Esophagus squamous epithelium (tissue), 5 donors: Measurements from ENCODE around the gene ABCB11. TPM values are rescaled to one million over a fixed set of nuclear protein-coding genes. Genes with fewer than 3 reads are reported as not detected.

Source experiments
- DNase-seq: peaks from one replicate; lab custom pipeline; 2025; lab: John Stamatoyannopoulos, UW
- H3K27ac ChIP-seq, 4 donors: fragments of 200-600 bp; sonication (generic); one replicate each; pipeline ENCODE4 v1.5.1; 2016 to 2019; ENCODE audit warnings: mild to moderate bottlenecking in 1 of 4
- H3K27me3 ChIP-seq, 4 donors: fragments of 200-600 bp; sonication (generic); 1 replicate in 3 of 4; 2 replicates in 1 of 4; pipeline versions ENCODE4 v1.5.1 to v1.6.0; 2017 to 2021; ENCODE audit warnings: antibody characterized with exemption in 1 of 4
- H3K36me3 ChIP-seq, 3 donors: fragments of 200-600 bp; sonication (generic); one replicate each; pipeline ENCODE4 v1.5.1; 2016 to 2019
- H3K4me1 ChIP-seq, 3 donors: fragments of 200-600 bp; sonication (generic); one replicate each; pipeline ENCODE4 v1.5.1; 2017 to 2019
- H3K4me3 ChIP-seq, 4 donors: fragments of 200-600 bp; sonication (generic); 1 replicate in 3 of 4; 2 replicates in 1 of 4; pipeline ENCODE4 v1.5.1; 2016 to 2019; ENCODE audit warnings: mild to moderate bottlenecking in 2 of 4, moderate library complexity in 1 of 4
- H3K9me3 ChIP-seq, 3 donors: fragments of 200-600 bp; sonication (generic); one replicate each; pipeline ENCODE4 v1.5.1; 2016 to 2019
- POLR2A ChIP-seq, 4 donors: fragments of 450-650 bp; IDR thresholded peaks; one replicate each; pipeline ENCODE4 v1.6.1; 2017; ENCODE audit warnings: antibody characterized with exemption in 4 of 4, mild to moderate bottlenecking in 4 of 4, moderate library complexity in 3 of 4
- WGBS, 2 donors: methylation state at CpG; one replicate each; pipeline ENCODE4 v1.1.5; 2018; 5-methylcytosine and 5-hydroxymethylcytosine counted together
- intact Hi-C: fragments of 100-400 bp; cut with DNase I; formaldehyde crosslinking; loops from one replicate; pipeline ENCODE4 v1.15.0; 2022
- total RNA-seq, 4 donors: library from RNA; depleted of rRNA; stranded (reverse); fragments of >200 nt; gene quantifications; one replicate each; pipeline ENCODE4 v1.1.0, GENCODE V29; 2016
- TF ChIP-seq, protein P1 (sequence below), 6 experiments: fragments of 450-650 bp in 4 of 6; fragments of 200-600 bp in 2 of 6; sonication (generic) in 2 of 6; IDR thresholded peaks; one replicate each; pipeline ENCODE4 v1.5.1; 2016 to 2019; ENCODE audit warnings: antibody characterized with exemption in 6 of 6, mild to moderate bottlenecking in 4 of 6, moderate library complexity in 4 of 6
- donor health status: DM: yes; HTN: yes; CAD: no.

The ABCB11 gene
- total RNA-seq, 4 donors from 2014 or later: 0.18 to 0.68 TPM; not detected in 2

DNA sequence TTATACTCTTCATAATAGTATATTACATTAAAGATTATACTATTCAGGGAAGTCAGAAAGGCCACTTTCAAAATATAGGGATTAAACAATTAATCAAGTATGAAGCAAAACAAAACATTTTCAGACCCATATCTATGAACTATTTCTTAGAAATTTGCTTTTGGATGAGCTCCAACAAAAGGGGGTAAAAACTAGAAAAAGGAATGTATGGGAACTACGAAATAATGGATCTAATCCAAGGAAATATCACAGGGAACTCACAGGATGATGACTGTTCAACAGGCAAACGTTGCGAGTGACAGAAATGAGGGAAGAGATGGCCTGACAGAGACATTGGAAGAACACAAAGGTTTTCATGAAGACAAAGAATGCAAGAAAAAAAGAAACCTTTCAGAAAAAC, 102.1 kb downstream of the ABCB11 start:
- TF ChIP-seq POLR2A (IDR thresholded peaks at IDR 0.05): no peak
- TF ChIP-seq, protein P1, sequence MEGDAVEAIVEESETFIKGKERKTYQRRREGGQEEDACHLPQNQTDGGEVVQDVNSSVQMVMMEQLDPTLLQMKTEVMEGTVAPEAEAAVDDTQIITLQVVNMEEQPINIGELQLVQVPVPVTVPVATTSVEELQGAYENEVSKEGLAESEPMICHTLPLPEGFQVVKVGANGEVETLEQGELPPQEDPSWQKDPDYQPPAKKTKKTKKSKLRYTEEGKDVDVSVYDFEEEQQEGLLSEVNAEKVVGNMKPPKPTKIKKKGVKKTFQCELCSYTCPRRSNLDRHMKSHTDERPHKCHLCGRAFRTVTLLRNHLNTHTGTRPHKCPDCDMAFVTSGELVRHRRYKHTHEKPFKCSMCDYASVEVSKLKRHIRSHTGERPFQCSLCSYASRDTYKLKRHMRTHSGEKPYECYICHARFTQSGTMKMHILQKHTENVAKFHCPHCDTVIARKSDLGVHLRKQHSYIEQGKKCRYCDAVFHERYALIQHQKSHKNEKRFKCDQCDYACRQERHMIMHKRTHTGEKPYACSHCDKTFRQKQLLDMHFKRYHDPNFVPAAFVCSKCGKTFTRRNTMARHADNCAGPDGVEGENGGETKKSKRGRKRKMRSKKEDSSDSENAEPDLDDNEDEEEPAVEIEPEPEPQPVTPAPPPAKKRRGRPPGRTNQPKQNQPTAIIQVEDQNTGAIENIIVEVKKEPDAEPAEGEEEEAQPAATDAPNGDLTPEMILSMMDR (IDR thresholded peaks at IDR 0.05): no peak
- Histone ChIP-seq H3K36me3 (no peaks in the 10 kb centered on the region), H3K9me3 (no peaks in the 10 kb centered on the region), H3K4me3 (no peak overlapping the region), H3K27ac (no peak overlapping the region), H3K4me1 (no peaks in the 10 kb centered on the region), H3K27me3 (peaks cover 0 to 4% (median 0%) of the 10 kb centered on the region in 4 donors)
- WGBS, 2 donors: 58 to 63% methylated on average over 3 of the region's 3 CpGs
- no peak for DNase-seq
- intact Hi-C loops: loop anchor here (10.0 kb wide), 1 partner anchor 154 kb away; no protein-coding TSS in a partner anchor

DNA sequence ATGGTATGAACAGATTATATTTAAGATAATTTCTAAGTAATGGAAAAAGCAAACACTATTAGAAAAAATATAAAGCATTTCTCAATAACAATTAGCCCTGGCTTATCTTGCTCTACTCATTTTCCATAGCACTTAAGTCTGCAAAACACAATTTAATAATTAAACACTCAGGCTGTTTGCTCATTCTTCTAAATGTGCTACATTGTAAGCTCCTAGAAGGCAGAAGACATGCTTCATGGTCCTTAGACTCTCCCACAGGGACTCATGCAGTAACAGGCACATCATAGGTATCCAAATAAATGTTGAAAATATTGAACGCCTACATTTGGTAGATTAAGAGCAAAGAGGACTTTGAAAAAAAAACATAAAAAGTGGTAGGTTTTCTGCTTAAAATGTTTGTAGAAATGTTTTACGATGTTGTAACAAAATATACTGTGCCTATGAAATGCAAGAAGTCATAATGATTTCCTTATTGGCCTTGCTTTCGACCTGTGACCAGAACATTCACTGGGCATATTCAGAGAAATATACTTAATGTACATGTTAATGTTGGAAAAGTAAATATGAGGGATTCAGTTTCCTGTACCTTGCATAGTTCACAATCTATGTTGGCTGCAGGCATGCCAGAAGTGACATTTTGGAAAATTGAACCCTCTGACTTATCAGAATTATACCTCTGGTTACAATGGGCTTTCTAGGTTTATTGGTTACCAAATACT, 102.9 kb downstream of the ABCB11 start:
- WGBS, 2 donors: 84 to 95% methylated on average over 3 of the region's 3 CpGs
- intact Hi-C loops: loop anchor here (10.0 kb wide), 1 partner anchor 153 kb away; no protein-coding TSS in a partner anchor
- Histone ChIP-seq H3K27me3 (peaks cover 0 to 4% (median 0%) of the 10 kb centered on the region in 4 donors), H3K4me1 (no peaks in the 10 kb centered on the region), H3K36me3 (no peaks in the 10 kb centered on the region), H3K27ac (no peak overlapping the region), H3K9me3 (no peaks in the 10 kb centered on the region), H3K4me3 (no peak overlapping the region)
- no peak for TF ChIP-seq POLR2A (IDR thresholded peaks at IDR 0.05)
- TF ChIP-seq, protein P1 (IDR thresholded peaks at IDR 0.05): no peak
- no peak for DNase-seq

DNA sequence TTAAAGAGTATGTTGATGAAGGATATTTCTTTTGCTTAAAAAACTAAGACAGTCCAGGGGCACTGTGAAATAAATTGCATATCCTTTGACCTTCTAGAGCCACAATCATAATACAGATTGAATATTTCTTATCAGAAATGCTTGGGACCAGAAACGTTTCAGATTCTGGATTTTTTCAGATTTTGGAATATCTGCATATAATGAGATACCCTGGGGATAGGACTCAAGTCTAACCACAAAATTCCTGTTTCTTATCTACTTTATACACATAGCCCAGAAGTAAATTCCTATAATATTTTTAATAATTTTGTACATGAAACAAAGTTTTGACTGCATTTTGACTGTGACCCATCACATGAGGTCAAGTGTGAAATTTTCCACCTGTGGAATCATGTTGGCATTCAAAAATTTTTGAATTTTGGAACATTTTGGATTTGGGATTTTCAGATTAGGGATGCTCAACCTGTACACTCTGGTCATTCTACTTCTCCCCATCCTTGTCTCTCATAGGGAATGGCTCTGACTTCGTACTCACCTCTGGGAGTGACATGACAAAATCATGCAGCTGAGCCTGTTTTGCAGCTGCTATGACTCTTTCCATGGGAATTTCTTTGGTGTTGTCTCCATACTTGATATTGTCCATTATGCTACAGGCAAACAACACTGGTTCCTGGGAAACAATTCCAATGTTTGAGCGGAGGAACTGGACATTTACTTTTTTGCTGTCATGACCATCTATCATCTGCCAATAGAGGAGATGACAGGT, 104.3 kb downstream of the ABCB11 start:
- H3K4me1 ChIP-seq: no peaks in the 10 kb centered on the region
- no peak for DNase-seq
- H3K4me3 ChIP-seq: no peak overlapping the region
- intact Hi-C loops: loop anchor here (10.0 kb wide), 1 partner anchor 152 kb away; no protein-coding TSS in a partner anchor
- H3K27me3 ChIP-seq: peaks cover 0 to 9% (median 0%) of the 10 kb centered on the region in 4 donors
- WGBS, 2 donors: 51 to 87% methylated on average over 3 of the region's 3 CpGs
- TF ChIP-seq, protein P1 (IDR thresholded peaks at IDR 0.05): no peak
- TF ChIP-seq POLR2A (IDR thresholded peaks at IDR 0.05): no peak
- no peaks in the 10 kb centered on the region for H3K9me3 ChIP-seq
- no peaks in the 10 kb centered on the region for H3K36me3 ChIP-seq
- H3K27ac ChIP-seq: no peak overlapping the region

DNA sequence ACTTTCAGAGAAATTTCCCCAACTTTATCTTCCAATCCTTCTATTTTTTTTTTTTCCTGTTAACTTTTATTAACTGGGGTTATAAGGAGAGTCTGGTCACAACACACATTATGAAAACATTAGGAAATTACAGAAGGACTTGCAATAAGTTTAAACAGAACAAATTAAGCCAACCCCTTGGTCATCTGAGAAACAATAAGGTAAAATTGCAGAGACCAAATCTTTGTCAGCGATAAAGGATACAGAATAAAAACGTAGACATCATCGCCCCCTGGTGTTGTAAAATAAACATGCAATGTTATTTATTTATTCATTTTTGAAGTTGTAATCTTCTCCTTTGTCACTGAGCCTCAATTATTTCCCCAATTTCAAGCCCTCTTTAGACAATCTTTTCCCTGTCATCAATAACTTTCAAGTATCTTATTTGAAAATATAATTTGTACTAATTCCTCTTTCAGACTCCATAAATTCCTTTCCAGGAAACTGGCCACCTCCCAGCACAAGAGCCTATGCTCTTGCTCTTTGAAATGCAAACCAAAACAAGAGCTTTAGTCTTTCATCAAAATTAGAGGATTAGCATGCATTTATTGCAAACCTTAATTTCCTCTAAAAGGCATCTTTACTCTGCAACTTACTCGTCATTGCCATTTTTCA, 110.5 kb downstream of the ABCB11 start:
- intact Hi-C loops: loop anchor here (5.0 to 10.0 kb wide), 2 partner anchors 146 to 573 kb away; no protein-coding TSS in a partner anchor
- DNase-seq: no peak
- Histone ChIP-seq H3K27me3 (peaks cover 0 to 5% (median 0%) of the 10 kb centered on the region in 4 donors), H3K27ac (no peak overlapping the region), H3K9me3 (peaks cover 0 to 3% (median 0%) of the 10 kb centered on the region in 3 donors), H3K4me1 (no peaks in the 10 kb centered on the region), H3K4me3 (no peak overlapping the region), H3K36me3 (no peaks in the 10 kb centered on the region)
- TF ChIP-seq POLR2A (IDR thresholded peaks at IDR 0.05): no peak
- TF ChIP-seq, protein P1 (IDR thresholded peaks at IDR 0.05): peak; percentile 34 to 71 (median 62)
- 15% methylated on average over 4 of the region's 4 CpGs for WGBS, 2 donors
